Measurements from ENCODE around the gene SLC35F3. TPM values are rescaled to one million over a fixed set of nuclear protein-coding genes. Genes with fewer than 3 reads are reported as not detected.

The SLC35F3 gene
- total and polyA plus RNA-seq, 2 experiments from 2014 or later, result 1.0 to 3.2 TPM

GRCh38 chr1:234348964-234349363 is 444.5 kb downstream of the SLC35F3 start (continued):
- TF ChIP-seq ZNF462 (CRISPR knock-in tag; IDR thresholded peaks at IDR 0.05), result no peak
- no peak for TF ChIP-seq EZH2phosphoT487 (IDR thresholded peaks at IDR 0.05; ENCODE audit: unreplicated experiment)
- TF ChIP-seq, protein P1, sequence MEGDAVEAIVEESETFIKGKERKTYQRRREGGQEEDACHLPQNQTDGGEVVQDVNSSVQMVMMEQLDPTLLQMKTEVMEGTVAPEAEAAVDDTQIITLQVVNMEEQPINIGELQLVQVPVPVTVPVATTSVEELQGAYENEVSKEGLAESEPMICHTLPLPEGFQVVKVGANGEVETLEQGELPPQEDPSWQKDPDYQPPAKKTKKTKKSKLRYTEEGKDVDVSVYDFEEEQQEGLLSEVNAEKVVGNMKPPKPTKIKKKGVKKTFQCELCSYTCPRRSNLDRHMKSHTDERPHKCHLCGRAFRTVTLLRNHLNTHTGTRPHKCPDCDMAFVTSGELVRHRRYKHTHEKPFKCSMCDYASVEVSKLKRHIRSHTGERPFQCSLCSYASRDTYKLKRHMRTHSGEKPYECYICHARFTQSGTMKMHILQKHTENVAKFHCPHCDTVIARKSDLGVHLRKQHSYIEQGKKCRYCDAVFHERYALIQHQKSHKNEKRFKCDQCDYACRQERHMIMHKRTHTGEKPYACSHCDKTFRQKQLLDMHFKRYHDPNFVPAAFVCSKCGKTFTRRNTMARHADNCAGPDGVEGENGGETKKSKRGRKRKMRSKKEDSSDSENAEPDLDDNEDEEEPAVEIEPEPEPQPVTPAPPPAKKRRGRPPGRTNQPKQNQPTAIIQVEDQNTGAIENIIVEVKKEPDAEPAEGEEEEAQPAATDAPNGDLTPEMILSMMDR (conservative IDR thresholded peaks at IDR 0.05; ENCODE audit: low read depth in 2 of 2), result no peak
- TF ChIP-seq EZH2 (IDR thresholded peaks at IDR 0.05; ENCODE audit: low read depth, unreplicated experiment), result no peak
- TF ChIP-seq ZNF114 (CRISPR knock-in tag; IDR thresholded peaks at IDR 0.05), result no peak
- no peak for TF ChIP-seq CREB1 (CRISPR knock-in tag; IDR thresholded peaks at IDR 0.05; ENCODE audit: low read depth)
- TF ChIP-seq POLR2AphosphoS5 (IDR thresholded peaks at IDR 0.05; ENCODE audit: low read depth), result no peak
- TF ChIP-seq, protein P2, sequence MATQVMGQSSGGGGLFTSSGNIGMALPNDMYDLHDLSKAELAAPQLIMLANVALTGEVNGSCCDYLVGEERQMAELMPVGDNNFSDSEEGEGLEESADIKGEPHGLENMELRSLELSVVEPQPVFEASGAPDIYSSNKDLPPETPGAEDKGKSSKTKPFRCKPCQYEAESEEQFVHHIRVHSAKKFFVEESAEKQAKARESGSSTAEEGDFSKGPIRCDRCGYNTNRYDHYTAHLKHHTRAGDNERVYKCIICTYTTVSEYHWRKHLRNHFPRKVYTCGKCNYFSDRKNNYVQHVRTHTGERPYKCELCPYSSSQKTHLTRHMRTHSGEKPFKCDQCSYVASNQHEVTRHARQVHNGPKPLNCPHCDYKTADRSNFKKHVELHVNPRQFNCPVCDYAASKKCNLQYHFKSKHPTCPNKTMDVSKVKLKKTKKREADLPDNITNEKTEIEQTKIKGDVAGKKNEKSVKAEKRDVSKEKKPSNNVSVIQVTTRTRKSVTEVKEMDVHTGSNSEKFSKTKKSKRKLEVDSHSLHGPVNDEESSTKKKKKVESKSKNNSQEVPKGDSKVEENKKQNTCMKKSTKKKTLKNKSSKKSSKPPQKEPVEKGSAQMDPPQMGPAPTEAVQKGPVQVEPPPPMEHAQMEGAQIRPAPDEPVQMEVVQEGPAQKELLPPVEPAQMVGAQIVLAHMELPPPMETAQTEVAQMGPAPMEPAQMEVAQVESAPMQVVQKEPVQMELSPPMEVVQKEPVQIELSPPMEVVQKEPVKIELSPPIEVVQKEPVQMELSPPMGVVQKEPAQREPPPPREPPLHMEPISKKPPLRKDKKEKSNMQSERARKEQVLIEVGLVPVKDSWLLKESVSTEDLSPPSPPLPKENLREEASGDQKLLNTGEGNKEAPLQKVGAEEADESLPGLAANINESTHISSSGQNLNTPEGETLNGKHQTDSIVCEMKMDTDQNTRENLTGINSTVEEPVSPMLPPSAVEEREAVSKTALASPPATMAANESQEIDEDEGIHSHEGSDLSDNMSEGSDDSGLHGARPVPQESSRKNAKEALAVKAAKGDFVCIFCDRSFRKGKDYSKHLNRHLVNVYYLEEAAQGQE (IDR thresholded peaks at IDR 0.05; ENCODE audit: unreplicated experiment), result no peak
- no peak for TF ChIP-seq STAT1 (IDR thresholded peaks at IDR 0.05; ENCODE audit: unreplicated experiment)
- TF ChIP-seq NANOG (IDR thresholded peaks at IDR 0.05; ENCODE audit: borderline replicate concordance), result no peak
